Daoy (cell line): ENCODE data around the gene DCDC1. TPM values are rescaled to one million over a fixed set of nuclear protein-coding genes. Genes with fewer than 3 reads are reported as not detected.
A peak's percentile ranks its signal among the peaks of the same experiment; 100 is the strongest.

Source experiments
- DNase-seq: peaks from one replicate; pipeline ENCODE4 v3.0.0-alpha.2; 2015; ENCODE audit warnings: low read depth
- total RNA-seq: library from RNA; depleted of rRNA; stranded (reverse); fragments of >200 nt; shearing (Covaris generic); gene quantifications from 2 replicates; pipeline ENCODE4 v1.2.3, GENCODE V29; 2014

Gene DCDC1
- total RNA-seq, 1 experiment from 2014 or later: 0.23 TPM

DNA sequence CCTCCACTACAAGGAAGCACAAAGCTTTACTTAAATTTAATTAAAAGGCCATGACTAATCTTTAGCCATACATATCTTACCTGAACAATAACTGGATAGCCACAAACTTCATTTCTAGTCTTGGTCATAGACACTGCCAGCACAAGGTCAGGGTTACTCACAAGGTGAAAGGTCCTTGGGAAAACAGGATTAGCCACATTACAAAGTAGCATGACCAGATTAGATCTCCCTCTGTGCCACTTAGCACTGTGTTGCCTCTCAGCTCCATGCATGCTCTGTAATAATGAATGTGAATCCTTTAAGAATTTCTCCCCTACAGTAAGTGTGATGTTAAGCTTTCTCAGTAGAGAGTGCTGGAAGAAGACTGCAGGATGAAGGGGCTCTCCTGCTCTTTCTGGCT is 458.3 kb downstream of the DCDC1 start:
- no peak for DNase-seq

DNA sequence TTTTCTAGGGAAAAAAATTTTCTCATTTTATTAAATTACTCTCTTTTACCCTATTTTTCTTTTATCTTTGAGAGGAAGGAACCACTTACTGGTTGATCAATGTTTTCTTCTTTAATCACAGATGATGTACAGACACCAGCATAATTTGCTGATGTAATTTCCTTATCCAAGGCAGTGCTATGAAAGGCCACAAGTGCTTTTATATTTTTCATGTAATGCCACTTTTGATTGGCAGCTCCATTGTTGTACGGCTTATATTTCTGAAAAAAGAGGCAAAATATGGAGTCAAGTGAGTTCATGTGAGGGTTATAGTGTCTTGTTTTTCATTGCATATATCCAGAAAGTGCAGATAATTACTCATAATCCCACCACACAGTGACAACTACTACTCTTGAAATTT is 460.7 kb downstream of the DCDC1 start:
- no peak for DNase-seq

DNA sequence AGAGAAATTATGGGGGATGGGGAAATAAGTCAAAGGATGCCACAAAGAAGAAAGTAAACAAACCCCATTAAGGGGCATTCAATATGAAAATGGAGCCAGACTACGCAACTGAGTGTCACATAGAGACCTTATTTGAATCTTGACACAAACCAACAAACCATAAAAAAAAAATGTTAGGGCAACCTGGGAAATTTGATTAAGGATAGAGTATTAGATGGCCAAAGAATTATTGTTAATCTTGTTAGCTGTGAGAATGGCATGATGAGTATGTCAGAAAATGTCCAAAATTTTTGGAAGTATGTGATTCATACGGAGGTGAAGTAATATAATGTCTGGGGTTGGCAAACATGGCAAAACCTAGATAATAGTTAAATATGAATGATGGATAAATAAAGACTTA is 461.3 kb downstream of the DCDC1 start:
- DNase-seq: no peak

DNA sequence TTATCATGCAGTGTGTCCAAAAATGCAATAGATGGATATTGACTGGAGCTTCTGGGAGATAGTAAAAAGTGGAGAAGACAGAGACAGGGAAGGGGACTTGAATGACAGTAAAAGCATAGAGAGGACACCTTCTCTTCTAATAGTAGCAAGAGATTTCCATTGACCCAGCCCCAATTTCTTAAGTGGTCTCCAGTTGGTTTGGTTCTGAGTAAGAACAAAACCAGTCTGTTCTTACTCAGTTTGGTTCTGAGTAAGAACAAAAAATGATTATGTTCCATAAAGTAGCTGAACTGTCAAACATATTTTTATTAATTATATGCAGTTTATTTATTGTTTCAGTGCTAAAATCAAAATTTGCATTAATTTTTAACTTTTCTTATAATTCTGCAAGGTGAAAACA is 466.6 kb downstream of the DCDC1 start:
- DNase-seq: no peak

DNA sequence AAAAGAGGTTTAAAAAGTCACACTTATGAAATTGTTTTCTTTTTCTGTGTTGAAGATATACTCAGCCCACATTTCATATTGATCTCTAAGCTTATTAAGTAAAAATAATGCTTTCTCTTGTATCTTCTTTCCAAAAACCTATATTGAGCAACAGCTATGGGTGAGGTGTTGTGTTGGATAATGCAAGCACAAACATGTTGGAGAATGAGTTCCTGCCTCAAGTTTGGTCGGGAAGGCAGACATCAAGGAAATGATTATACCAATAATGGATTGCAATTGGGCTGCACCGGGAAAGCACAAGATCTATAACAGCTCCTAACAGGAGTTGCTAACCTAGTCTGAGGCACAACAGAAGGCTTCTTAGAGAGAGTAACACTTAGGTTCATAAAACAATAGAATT is 474.5 kb downstream of the DCDC1 start:
- DNase-seq: no peak

DNA sequence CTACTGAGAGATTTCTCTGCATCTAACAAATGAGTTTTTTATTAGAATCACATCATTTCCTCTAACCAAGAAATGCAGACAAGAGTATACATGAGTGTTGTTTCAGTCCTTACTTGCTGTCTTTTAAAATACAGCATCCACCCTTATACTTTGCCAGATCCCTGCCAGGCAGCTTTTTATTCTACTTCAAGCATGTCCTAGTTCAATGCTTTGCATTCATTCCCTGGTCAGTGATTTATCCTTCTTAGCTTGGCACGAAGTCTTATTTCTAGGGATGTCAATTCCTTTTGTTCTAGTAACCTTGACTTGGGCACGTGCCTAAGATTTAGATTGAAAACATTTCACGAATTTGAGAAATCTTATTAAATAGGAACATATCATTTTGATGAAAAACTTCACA is 476.2 kb downstream of the DCDC1 start:
- no peak for DNase-seq

DNA sequence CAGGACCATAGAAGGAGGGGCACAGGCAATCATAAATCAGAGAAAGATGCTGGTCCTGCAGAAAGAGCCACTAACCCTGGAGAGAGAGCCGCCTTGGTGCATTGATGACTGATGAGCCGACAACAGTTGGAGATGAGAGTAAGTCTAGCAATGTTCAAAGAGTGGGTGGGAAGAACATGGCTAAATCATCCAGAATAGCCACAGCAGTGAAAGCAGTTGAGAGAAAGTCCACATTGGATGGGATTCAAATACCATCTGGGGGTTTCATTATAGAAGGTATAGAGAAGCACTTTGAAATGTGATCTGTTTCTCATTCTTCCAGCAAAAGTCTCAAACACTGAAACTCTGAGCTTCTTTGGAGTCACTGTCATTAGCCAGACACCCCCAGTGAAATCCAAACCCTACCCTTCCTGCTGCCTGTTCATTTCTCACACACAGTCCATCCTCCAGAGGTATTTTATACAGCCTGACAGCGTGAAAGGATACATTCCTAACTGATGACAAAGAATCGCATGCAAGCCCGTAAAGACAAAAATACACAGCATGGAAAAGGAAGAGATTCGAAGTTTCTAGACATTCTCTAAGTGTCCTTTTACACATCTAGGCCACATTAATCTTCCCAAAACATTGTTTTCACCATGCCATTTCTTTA is 480.3 kb downstream of the DCDC1 start:
- DNase-seq: peak; percentile 21

DNA sequence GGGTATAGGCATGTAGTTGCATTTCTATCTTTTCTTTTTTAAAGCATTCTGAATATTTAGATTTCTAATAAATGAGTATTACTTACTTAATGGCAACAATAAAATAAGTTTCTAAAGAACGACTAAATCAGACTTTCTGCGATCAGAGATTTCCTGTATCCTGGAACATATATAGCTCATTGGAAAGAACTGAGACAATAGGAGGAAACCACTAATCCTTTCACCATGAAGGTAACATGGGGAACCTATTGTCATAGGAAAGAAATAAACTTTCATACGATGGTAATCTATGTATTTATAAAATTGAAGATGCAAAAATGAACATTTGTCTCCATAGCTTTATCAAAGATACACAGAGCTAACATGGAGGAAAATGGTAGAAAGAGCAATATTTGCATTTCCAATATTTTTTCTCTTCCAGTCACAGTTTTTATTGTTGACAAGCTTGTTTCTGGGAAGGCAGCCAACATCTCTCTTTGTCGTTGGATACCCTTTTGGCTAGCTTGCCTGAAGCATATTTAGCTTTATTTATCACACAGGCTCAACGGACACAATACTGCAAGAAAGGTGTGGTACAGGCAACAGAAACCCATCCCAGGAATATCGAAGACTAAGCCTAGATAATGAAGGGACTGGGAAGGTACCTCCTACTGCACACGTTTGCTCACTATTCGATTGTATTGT is 490.1 kb downstream of the DCDC1 start:
- DNase-seq: no peak

DNA sequence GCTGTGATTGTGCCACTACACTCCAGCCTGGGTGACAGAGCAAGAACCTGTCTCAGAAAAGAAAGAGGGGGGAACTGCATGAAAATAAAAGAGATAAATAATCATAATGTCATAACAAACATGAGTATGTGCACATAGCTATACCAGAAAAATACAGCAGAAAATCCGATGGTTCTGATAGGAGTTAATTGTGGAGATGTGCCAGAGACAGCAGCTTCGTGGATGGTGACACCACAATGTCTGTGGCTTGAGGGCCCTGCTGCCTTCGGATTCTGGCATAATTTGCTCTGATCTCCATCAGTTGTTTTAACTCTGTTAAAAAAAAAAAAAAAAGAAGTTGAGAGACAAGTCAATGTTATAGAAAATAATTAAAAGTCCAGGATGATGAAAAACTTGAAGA is 491.1 kb downstream of the DCDC1 start:
- no peak for DNase-seq

DNA sequence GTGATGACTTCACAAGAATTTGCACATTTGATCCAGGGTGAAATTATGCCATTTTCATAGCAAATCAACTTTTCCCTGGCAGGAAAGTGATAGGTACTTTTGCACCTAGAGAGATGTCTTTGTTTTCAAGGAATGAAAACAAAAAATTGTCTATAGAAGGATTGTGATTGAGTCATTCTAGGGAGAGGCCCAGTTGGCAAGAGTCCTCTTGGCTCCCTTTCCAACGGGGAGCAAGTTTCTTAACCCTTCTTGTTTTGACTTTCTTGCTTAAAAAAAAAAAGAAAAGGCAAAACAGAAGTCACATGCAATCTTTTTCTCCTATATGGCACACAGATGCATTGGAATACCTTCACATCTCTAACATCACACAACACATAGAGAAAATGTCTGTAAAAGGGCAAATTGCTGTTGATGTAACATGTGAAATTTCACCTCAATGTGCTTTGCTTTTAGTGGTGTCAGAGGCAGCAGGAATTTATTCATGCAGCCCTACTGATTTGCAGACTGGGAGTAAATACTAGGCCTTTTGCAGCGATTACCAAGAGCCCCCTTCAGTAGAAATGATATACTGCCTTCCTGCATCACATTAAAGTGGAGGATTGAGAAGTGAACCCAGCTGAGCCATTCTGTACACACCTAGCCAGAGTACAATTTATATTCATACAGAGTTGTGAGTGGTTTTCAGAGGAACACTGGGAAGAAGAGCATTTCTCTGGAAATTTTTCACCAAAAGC is 492.7 kb downstream of the DCDC1 start:
- no peak for DNase-seq

DNA sequence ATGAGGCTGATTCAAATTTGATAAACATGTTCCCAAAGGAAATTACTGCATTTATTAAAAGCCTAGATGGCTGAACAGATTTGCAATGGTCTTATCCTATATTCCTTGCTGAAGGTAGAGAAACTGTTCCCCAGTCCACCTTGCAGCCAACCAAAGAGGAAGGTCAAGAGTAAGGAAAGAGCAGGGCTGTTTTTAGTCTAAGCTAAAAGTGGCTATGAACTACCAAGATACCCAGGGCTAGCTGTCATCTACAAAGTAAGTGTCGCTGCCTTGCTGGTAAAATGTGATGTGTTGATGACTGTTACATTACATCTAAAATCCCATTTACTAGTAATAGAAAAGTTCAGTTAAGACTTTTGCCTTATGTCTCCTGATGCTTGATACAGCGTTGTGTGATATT is 493.3 kb downstream of the DCDC1 start:
- no peak for DNase-seq

DNA sequence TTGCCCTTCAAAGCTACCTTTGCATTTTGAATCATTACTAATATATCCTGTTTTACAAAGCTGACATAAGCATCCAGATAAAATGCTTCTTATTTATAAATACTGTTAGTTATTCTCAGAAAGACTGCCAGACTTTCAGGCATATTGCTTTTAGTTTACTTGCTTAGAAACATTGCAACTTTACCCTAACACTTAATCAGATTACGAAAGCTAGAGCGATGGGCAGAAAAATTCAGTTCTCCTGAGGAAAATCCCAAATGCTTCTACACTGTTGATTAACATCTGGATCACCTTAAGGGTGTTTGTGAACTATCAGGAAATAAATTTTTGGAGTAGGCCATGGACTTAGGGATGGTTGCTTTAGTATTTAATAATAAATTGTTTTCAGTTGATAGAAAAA is 493.7 kb downstream of the DCDC1 start:
- no peak for DNase-seq

DNA sequence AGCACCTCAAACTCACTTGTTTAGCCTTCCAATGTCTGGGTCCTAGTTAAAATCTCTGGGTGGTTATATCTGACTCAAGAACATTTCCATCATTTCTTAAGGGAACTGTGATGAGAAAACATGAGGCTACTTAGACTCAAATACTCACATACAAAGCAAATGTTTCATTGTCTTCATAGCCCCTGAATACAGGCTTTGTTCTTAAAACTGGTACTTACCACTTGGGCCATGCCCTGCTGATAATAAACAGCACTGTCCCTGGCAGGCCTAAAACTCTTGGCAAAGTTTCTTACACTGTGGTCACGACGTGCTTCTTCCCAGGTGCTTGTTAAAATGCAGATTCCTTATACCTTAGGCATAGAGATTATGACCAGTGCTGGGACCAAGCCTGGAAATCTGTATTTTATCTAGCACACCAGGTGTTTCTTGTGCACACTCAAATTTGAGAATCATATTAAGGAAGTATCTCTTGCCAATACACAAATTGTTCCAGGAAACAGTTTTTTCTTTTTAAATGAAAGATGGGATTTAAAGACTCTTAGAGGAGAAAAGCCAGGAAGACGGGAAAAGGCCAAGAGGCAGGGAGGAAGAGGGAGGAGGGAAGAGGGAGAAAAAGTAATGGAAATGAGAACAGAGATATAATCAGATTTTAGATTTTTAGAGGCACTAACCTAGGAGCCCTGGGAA is 495.5 kb downstream of the DCDC1 start:
- DNase-seq: no peak

DNA sequence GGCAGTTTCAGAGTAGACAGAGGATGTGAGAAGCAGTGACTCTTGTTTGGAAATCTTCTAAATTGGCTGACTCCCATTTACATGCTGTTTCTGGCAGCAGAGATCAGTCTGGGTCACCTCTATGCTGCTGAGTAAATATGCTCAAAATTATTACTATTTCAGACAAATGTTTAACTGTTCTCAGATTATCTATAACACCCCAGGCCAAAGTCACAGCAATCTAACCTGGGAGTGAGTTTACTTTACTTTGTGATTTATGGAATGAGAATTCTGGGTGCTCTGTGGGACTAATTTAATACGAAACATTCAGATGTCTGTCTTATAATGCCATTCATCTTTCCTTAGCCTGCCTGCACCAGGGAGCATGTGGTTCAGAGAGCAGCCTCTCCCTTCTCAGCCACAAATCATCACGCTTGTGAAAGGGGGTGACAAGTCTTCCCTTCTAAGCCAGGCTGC is 500.9 kb downstream of the DCDC1 start:
- no peak for DNase-seq

DNA sequence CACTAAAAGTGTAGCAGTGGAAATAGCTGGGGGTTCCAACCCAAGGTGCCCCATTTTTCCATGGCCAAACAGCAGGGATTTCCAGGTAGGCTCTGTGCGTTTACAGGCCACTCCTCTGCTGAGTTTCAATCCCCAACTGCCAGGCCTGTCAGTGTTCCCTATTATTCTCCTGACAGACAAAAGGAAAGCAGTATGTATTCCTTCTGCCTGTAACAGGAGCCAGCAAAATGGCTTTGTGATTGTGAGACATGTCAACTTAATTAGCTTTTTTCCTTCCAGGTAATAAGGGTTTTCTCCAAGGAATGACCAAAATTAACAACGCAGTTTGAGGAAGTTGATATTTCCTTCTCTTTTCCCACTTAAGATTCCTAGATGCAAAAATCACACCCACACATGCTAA is 506.3 kb downstream of the DCDC1 start:
- DNase-seq: no peak

DNA sequence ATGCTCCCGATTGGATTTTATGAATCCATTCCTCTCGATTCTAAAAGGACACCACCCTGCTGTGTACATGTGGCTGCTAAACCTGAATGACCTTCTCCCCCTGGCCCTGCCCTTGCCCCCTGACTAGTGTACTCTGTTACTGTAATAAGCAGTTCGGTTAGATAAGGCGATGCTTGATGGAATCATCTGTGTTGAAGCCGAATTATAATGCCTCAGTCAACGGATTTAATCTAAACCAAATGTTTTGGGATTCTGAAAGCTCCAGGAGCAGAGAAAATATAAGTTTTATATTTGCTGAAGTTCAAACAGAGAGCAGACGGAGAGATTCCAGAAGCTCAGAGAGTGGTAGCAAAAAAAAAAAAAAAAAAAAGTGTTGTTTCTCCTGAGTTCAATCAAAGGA is 508.0 kb downstream of the DCDC1 start:
- no peak for DNase-seq

DNA sequence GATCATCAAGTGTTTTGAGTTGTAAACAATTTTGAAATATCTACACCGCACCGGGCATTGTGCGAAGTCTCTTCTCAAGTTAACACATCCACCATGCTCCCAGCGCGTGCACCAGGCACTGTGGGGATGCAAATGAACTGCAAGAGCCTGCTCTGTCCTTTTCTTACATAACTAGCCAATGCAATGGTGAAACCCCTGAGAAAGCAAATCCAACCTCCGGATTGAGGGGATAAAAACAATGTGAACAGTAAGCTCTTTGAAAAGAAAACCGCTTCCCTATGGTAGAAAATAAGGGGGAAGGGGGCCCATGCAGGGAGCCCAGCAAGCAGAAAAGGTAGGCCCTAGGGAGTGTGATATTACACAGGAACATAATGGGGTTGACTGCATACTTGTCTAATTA is 508.5 kb downstream of the DCDC1 start:
- DNase-seq: no peak

DNA sequence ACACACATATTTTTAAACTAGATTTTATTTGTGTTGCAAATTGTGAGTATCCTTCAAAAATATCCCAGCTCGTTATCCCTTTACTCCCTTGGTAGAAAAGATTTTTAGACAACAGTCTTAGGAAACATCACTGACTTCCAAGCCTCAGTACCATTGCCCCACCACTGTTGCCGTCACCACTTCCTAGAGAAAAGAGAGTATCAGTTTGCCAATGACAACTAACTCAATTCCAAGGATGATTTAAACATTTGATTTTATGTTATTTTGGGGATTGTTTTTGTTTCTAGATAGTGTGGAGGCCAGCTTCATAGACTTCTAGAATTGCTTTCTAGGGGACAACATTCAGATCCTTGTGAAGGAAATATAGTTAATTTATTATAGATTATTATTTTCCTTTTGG is 509.4 kb downstream of the DCDC1 start:
- no peak for DNase-seq

DNA sequence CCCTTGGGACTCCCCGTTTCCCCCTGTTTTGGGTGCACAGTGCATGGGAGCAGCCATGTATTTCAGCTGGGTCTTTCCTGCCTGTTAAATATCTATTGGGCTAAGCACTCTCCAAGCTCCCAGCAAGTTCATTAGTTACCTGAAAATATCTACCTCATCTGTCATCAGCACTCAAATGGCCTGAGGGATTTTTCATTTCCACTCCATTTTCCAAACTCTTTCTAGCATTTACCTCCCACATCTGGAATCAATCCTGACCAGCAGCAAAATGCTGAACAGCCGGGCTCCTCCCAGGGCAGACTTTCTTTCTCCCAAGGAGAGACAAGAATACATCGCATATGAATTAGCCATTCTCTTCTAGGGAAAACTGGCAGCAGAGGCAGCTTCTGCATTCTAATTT is 509.9 kb downstream of the DCDC1 start:
- no peak for DNase-seq

DNA sequence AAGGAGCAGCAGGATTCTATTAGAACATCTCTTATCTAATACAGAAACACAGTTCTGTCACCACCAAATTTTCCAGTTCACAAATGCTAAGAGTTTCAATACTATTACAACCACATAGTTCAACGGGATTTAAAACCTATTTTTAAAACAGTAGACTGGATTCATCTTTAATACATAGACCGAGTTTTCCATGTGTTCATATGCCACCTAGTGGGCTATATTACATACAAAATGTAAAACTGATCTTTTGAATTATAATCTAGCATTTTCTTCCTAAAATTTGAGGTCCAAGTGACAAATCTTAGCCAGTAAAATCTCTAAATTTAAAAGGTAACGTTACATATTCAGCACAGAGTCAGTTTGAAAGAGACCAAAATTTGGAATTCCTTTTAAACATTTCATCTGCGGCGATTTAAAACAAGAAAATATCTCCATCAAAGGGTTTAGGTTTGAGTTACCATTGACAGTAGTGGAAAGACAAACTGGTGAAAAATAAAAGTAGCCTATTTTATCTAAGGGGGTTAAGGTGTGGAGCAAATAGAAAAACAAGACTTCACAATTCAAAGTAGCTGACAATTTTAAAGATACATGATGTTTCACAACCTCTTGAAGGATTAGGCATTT is 514.0 kb downstream of the DCDC1 start:
- DNase-seq: no peak

DNA sequence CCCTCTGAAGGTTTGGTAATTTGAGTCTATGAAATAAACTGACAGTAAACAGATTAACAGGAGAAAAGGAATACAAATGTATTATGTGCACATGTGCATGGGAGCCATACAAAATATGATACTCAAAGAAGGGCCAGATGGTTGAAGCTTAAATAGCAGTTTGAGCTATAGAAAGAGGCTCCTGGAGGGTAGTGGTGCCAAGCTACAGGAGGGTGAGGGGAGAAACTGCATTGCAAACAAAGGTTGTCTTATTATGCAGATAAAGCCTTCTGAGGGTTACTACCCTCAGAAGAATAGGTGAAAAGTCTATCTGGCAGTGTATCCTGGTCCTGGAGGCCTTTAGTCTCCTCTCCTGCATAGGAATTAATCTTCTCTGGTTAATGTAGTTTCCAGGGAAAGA is 516.1 kb downstream of the DCDC1 start:
- DNase-seq: no peak

DNA sequence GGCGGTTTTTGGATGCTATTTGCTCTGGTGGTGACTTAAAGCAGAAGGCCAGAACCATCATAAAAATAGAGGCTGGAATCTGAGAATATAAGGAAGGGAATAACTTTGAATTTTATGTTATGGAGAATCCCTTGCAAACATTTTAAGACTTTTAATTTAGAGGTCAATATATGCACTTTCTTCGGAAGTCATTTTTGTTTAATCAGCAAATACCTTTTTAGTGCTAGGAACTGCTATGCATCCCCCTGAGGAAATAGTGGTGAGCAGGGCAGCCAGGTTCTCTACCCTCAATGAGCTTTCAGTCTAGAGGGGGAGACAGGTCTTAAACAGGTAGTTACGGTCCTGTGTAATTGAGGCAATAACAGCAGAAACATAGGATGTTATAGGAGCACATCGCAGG is 516.9 kb downstream of the DCDC1 start:
- DNase-seq: no peak
